ENCODE results near the gene ZEB2.

GRCh38 chr2:144357623-144358373 is 162.1 kb downstream of the ZEB2 start:
- no peak for TF ChIP-seq POLR2A (IDR thresholded peaks at IDR 0.05)
- TF ChIP-seq, protein P1, sequence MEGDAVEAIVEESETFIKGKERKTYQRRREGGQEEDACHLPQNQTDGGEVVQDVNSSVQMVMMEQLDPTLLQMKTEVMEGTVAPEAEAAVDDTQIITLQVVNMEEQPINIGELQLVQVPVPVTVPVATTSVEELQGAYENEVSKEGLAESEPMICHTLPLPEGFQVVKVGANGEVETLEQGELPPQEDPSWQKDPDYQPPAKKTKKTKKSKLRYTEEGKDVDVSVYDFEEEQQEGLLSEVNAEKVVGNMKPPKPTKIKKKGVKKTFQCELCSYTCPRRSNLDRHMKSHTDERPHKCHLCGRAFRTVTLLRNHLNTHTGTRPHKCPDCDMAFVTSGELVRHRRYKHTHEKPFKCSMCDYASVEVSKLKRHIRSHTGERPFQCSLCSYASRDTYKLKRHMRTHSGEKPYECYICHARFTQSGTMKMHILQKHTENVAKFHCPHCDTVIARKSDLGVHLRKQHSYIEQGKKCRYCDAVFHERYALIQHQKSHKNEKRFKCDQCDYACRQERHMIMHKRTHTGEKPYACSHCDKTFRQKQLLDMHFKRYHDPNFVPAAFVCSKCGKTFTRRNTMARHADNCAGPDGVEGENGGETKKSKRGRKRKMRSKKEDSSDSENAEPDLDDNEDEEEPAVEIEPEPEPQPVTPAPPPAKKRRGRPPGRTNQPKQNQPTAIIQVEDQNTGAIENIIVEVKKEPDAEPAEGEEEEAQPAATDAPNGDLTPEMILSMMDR (IDR thresholded peaks at IDR 0.05) = no peak
